Bronchial epithelial cell (primary cell): ENCODE measurements around the gene ZNF697. TPM values are rescaled to one million over a fixed set of nuclear protein-coding genes. Genes with fewer than 3 reads are reported as not detected.

Source experiments
- DNase-seq: peaks from one replicate; pipeline ENCODE4 v3.0.0-alpha.2; 2010; ENCODE audit warnings: low read depth
- FAIRE-seq: peaks from 2 replicates; lab custom pipeline; 2011; peaks lifted over from hg19 to GRCh38; lab: Jason Lieb, UNC
- H3K27me3 ChIP-seq: 2 replicates; pipeline ENCODE4 v1.5.1; 2011; ENCODE audit warnings: low read length; ENCODE audit not compliant: control insufficient read depth, insufficient read depth
- H3K36me3 ChIP-seq: 2 replicates; pipeline ENCODE4 v1.5.1; 2011; ENCODE audit warnings: low read length; ENCODE audit not compliant: control insufficient read depth, insufficient read depth
- H3K4me3 ChIP-seq: 2 replicates; pipeline ENCODE4 v1.5.1; 2011; ENCODE audit warnings: mild to moderate bottlenecking, low read depth, low read length, control low read depth
- CTCF ChIP-seq: IDR thresholded peaks from 2 replicates; pipeline ENCODE4 v1.5.1; 2011; ENCODE audit warnings: mild to moderate bottlenecking, moderate library complexity, low read length, control low read depth, inconsistent platforms; ENCODE audit not compliant: insufficient read depth, severe bottlenecking
- total RNA-seq: library from RNA; depleted of rRNA; stranded (reverse); fragments of >200 nt; gene quantifications from 2 replicates; pipeline ENCODE4 v1.2.1, GENCODE V29; 2014

The ZNF697 gene
- total RNA-seq, 1 donor from 2014 or later, result 5.5 TPM

- no peaks in the 10 kb centered on the region for H3K36me3 ChIP-seq
- no peaks in the 10 kb centered on the region for H3K27me3 ChIP-seq
- FAIRE-seq, result no peak
- no peak for TF ChIP-seq CTCF
- no peak overlapping the region for H3K4me3 ChIP-seq
- DNase-seq, result no peak
Measured at GRCh38 chr1:119653135-119653838, 5.2 kb upstream of the ZNF697 start.

GRCh38 chr1:119652587-119652986 lies 4.5 kb upstream of the ZNF697 start:
- Histone ChIP-seq H3K27me3 (no peaks in the 10 kb centered on the region), H3K36me3 (no peaks in the 10 kb centered on the region), H3K4me3 (no peak overlapping the region)
- no peak for TF ChIP-seq CTCF
- DNase-seq (no peak), FAIRE-seq (no peak)

GRCh38 chr1:119651641-119652040 lies 3.6 kb upstream of the ZNF697 start:
- H3K36me3 ChIP-seq, result no peaks in the 10 kb centered on the region
- no peak overlapping the region for H3K4me3 ChIP-seq
- no peaks in the 10 kb centered on the region for H3K27me3 ChIP-seq
- no peak for FAIRE-seq
- peak; percentile 81 for DNase-seq
- no peak for TF ChIP-seq CTCF

- Histone ChIP-seq H3K4me3 (no peak overlapping the region), H3K27me3 (no peaks in the 10 kb centered on the region), H3K36me3 (no peaks in the 10 kb centered on the region)
- no peak for FAIRE-seq
- TF ChIP-seq CTCF, result no peak
- no peak for DNase-seq
Measured at GRCh38 chr1:119651133-119651532, 3.1 kb upstream of the ZNF697 start.

- DNase-seq (no peak), FAIRE-seq (no peak)
- H3K36me3 ChIP-seq, result no peaks in the 10 kb centered on the region
- H3K27me3 ChIP-seq, result no peaks in the 10 kb centered on the region
- TF ChIP-seq CTCF, result no peak
- peak overlapping the region; percentile 77 for H3K4me3 ChIP-seq
Measured at GRCh38 chr1:119648620-119649004, 546 bp upstream of the ZNF697 start.
